ENCODE data around the gene AK9. TPM values are rescaled to one million over a fixed set of nuclear protein-coding genes. Genes with fewer than 3 reads are reported as not detected.
"Not testable (repeated sequence)": the region's sequence is repeated elsewhere in the genome, so short reads cannot be mapped to it uniquely, and the experiment has no call there.

Gene AK9
- total RNA-seq, 1 experiment from 2014 or later, result 3.5 TPM

DNA sequence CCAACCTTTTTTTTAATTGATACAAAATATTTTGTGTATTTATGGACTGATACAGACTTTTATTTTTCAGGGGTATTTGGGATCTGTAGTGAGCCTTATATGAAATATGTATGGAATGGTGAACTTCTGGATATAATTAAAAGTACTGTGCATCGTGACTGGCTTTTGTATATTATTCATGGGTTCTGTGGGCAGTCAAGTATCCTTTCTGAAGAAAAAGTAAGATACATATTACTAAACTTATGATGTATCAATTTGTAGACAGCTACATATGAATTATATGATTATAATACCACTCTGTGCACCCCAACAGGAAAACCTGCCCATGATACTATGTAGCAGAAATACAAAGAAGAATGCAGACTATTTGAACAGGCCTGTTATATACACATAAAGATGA is 47.3 kb upstream of the AK9 start (continued):
- TF ChIP-seq, protein P1, sequence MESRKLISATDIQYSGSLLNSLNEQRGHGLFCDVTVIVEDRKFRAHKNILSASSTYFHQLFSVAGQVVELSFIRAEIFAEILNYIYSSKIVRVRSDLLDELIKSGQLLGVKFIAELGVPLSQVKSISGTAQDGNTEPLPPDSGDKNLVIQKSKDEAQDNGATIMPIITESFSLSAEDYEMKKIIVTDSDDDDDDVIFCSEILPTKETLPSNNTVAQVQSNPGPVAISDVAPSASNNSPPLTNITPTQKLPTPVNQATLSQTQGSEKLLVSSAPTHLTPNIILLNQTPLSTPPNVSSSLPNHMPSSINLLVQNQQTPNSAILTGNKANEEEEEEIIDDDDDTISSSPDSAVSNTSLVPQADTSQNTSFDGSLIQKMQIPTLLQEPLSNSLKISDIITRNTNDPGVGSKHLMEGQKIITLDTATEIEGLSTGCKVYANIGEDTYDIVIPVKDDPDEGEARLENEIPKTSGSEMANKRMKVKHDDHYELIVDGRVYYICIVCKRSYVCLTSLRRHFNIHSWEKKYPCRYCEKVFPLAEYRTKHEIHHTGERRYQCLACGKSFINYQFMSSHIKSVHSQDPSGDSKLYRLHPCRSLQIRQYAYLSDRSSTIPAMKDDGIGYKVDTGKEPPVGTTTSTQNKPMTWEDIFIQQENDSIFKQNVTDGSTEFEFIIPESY (IDR thresholded peaks at IDR 0.05; ENCODE audit: extremely low read depth, insufficient replicate concordance, low read length), result no peak
- TF ChIP-seq SP1 (IDR thresholded peaks at IDR 0.05; ENCODE audit: low read depth) (no peak), SIN3A (IDR thresholded peaks at IDR 0.05; ENCODE audit: low read depth) (no peak), FOSL1 (IDR thresholded peaks at IDR 0.05; ENCODE audit: low read depth) (no peak)

DNA sequence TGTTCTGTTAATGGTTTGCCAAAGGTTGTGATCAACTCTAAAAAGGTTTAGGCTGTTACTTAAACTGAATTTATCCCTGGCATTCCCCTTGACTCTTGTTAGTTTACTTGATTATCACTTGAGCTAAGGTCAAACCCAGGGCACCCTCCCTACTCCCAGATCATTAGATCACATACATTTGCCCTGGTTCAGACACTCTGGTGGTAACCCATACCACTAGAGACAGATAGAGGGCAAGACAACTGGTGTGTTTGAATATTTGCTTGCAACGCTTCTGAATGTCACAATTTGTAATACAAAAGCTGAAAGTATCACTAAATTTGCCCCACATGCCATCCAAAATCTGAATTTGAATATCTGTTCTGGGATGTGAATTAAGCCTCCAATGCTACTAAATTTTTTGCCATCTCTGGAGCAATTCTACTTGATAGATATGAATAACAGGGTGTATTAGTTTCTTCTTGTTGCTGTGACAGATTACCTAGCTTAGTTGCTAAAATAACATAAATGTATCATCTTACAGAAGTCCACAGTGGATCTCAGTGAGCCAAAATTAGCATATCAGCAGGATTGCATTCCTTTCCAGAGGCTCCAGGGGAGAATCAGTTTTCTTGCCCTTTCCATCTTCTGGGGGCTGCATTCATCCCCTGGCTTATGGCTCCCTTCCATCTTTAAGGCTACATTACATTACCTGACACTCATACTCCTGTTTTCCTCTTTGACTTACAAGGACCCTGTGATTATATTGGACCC is 45.4 kb upstream of the AK9 start:
- intact Hi-C loops (cut with micrococcal nuclease), result no loop called here
- H3K36me3 ChIP-seq (ENCODE audit: control insufficient read depth in 1 of 2, insufficient read depth in 2 of 2, low read length in 2 of 2), result no peaks in the 10 kb centered on the region
- CTCF ChIA-PET, result interaction anchor here (2.0 kb wide), 1 partner anchor 303 kb away, joined by 5 read pairs; no protein-coding TSS in a partner anchor
- no peaks in the 10 kb centered on the region for H3K27me3 ChIP-seq (ENCODE audit: insufficient read depth, low read length)
- no peak overlapping the region for H3K27ac ChIP-seq (ENCODE audit: low read depth, low read length)
- H3K9me2 ChIP-seq (ENCODE audit: insufficient read depth), result no peaks in the 10 kb centered on the region
- no peaks in the 10 kb centered on the region for H3K9me3 ChIP-seq (ENCODE audit: control insufficient read depth in 1 of 2, insufficient read depth in 1 of 2, low read depth in 1 of 2, low read length in 2 of 2)
- no peaks in the 10 kb centered on the region for H3K79me2 ChIP-seq (ENCODE audit: insufficient read depth, low read length)
- no peak overlapping the region for H3K4me3 ChIP-seq (replicated peaks in 1 of 2; ENCODE audit: low read depth in 1 of 2, low read length in 2 of 2)
- RAD21 ChIA-PET (ENCODE audit: low non-redundant PET in 1 of 2, low total read pairs in 2 of 2, uncharacterized antibody in 2 of 2, unreplicated experiment in 2 of 2), result no interaction called here
- no peak overlapping the region for H2AFZ ChIP-seq (ENCODE audit: low read depth, low read length, poor library complexity, severe bottlenecking)
- TF ChIP-seq, protein P1 (IDR thresholded peaks at IDR 0.05; ENCODE audit: extremely low read depth, insufficient replicate concordance, low read length), result no peak
- TF ChIP-seq JUND (IDR thresholded peaks at IDR 0.05), result no peak
- H3K9ac ChIP-seq (ENCODE audit: low read length), result no peak overlapping the region
- POLR2A ChIA-PET, result no interaction called here
- H3K4me2 ChIP-seq (ENCODE audit: low read length), result no peak overlapping the region
- ATAC-seq, result no peak
- no peaks in the 10 kb centered on the region for H4K20me1 ChIP-seq (ENCODE audit: insufficient read depth)
- no peak for DNase-seq (ENCODE audit: low read depth, low spot score)
- BruUV-seq (replicated peaks), result no TSS peak
- H3K4me1 ChIP-seq (ENCODE audit: control insufficient read depth in 1 of 2, insufficient read depth in 2 of 2, low read length in 2 of 2), result no peaks in the 10 kb centered on the region

DNA sequence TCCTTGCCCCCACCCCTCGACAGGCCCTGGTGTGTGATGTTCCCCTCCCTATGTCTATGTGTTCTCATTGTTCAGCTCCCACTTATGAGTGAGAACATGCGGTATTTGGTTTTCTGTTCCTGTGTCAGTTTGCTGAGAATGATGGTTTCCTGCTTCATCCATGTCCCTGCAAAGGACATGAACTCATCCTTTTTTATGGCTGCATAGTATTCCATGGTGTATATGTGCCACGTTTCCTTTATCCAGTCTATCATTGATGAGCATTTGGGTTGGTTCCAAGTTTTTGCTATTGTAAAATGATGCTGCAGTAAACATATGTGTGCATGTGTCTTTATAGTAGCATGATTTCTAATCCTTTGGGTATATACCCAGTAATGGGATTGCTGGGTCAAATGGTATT is 34.2 kb upstream of the AK9 start:
- H3K27ac ChIP-seq (ENCODE audit: low read depth, low read length); H3K79me2 ChIP-seq (ENCODE audit: insufficient read depth, low read length); H3K36me3 ChIP-seq (ENCODE audit: control insufficient read depth in 1 of 2, insufficient read depth in 2 of 2, low read length in 2 of 2); H3K9me3 ChIP-seq (ENCODE audit: control insufficient read depth in 1 of 2, insufficient read depth in 1 of 2, low read depth in 1 of 2, low read length in 2 of 2); RAD21 ChIA-PET (ENCODE audit: low non-redundant PET in 1 of 2, low total read pairs in 2 of 2, uncharacterized antibody in 2 of 2, unreplicated experiment in 2 of 2); POLR2A ChIA-PET; H3K9me2 ChIP-seq (ENCODE audit: insufficient read depth); H3K9ac ChIP-seq (ENCODE audit: low read length); H3K27me3 ChIP-seq (ENCODE audit: insufficient read depth, low read length); intact Hi-C loops (cut with micrococcal nuclease); DNase-seq (ENCODE audit: low read depth, low spot score); H3K4me1 ChIP-seq (ENCODE audit: control insufficient read depth in 1 of 2, insufficient read depth in 2 of 2, low read length in 2 of 2); H3K4me2 ChIP-seq (ENCODE audit: low read length); H3K4me3 ChIP-seq (replicated peaks in 1 of 2; ENCODE audit: low read depth in 1 of 2, low read length in 2 of 2); BruUV-seq (replicated peaks); ATAC-seq; H4K20me1 ChIP-seq (ENCODE audit: insufficient read depth); H2AFZ ChIP-seq (ENCODE audit: low read depth, low read length, poor library complexity, severe bottlenecking): not testable (repeated sequence)
- CTCF ChIA-PET, result interaction anchor here (1.5 kb wide), 1 partner anchor 314 kb away, joined by 5 read pairs; no protein-coding TSS in a partner anchor
